ENCODE measurements around the gene VSNL1. TPM values are rescaled to one million over a fixed set of nuclear protein-coding genes. Genes with fewer than 3 reads are reported as not detected.

Gene VSNL1
- total RNA-seq, 4 donors from 2014 or later = not detected

DNA sequence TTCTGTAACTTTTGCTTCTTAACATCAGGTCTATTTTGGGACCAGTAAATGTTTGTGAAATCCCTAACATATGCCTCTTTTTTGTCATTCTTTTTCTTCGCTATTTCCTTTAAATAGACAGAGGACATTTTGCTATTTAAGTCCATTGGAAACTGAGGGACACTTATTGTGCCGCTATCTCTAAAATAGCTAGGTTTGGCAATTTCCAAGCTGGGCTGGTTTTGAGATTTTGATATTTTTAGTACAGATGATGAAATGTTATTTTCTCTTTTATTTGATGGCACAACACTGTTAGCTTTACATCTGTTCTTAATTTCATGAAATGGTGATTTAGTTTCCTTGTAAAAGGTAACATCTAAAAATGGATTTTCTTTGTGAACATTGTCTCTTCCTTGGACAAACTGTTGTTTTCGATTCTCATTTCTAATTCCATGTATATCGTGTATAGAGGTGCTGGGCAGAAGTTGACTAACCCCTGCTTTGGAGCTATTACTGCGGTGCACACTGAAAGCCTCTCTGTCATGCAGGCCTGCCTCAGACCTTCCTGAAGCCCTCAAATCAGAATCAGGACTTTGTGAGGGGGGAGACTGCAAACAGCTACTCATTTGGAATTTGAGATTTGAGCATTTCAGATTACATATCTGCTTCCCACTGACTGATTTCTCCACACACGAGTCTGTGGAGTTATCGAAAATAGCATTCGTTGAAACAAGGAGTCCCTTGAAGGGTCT, 22.9 kb upstream of the VSNL1 start:
- no peaks in the 10 kb centered on the region for H3K27me3 ChIP-seq
- H3K27ac ChIP-seq = peak overlapping the region in 1 of 4 donors; percentile 47
- H3K9me3 ChIP-seq = no peaks in the 10 kb centered on the region

GRCh38 chr2:17518212-17519154, 22.0 kb upstream of the VSNL1 start, which contains the start of gene RAD51AP2:
TSS of gene RAD51AP2 (minus strand) at chr2:17518440. CDS start at chr2:17518415, 25 bp downstream.
- Histone ChIP-seq H3K4me1 (peaks cover 0 to 9% (median 0%) of the 10 kb centered on the region in 4 donors), H3K27me3 (no peaks in the 10 kb centered on the region), H3K4me3 (peak within 1 kb of the TSS; percentile 28 to 46 (median 36)), H3K27ac (peak within 1 kb of the TSS in 1 of 4 donors; percentile 47), H3K9me3 (no peaks in the 10 kb centered on the region), H3K36me3 (no peaks in the 10 kb centered on the region)
- TF ChIP-seq POLR2A (IDR thresholded peaks at IDR 0.05) = no peak
- TF ChIP-seq, protein P1, sequence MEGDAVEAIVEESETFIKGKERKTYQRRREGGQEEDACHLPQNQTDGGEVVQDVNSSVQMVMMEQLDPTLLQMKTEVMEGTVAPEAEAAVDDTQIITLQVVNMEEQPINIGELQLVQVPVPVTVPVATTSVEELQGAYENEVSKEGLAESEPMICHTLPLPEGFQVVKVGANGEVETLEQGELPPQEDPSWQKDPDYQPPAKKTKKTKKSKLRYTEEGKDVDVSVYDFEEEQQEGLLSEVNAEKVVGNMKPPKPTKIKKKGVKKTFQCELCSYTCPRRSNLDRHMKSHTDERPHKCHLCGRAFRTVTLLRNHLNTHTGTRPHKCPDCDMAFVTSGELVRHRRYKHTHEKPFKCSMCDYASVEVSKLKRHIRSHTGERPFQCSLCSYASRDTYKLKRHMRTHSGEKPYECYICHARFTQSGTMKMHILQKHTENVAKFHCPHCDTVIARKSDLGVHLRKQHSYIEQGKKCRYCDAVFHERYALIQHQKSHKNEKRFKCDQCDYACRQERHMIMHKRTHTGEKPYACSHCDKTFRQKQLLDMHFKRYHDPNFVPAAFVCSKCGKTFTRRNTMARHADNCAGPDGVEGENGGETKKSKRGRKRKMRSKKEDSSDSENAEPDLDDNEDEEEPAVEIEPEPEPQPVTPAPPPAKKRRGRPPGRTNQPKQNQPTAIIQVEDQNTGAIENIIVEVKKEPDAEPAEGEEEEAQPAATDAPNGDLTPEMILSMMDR (IDR thresholded peaks at IDR 0.05) = no peak
- peak; percentile 58 to 76 (median 72) for DNase-seq

More for the DNA sequence above, 22.9 kb upstream of the VSNL1 start:
- Histone ChIP-seq H3K4me1 (peaks cover 0 to 9% (median 0%) of the 10 kb centered on the region in 4 donors), H3K36me3 (no peaks in the 10 kb centered on the region), H3K4me3 (peak overlapping the region; percentile 28 to 46 (median 36))
- no peak for DNase-seq
- TF ChIP-seq, protein P1 (IDR thresholded peaks at IDR 0.05) = no peak
- TF ChIP-seq POLR2A (IDR thresholded peaks at IDR 0.05) = no peak

DNA sequence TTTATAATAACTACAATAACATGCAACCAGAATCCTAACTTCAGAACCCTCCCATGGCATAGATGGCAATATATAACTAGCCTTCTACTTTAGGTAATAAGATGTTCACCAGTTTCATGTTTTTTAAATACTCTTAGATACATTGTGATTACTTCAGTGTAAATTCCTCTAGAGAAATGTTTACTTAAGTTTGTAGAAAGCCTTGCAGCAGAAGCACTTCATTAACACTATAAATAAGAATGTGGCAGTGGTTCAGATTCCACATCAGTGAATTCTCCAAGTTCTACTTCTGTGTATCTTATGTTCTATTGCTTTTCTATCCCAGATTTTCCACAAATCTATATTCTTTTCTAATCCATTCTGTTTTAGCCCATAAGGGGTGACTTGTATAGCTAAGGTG, 21.0 kb upstream of the VSNL1 start:
- Histone ChIP-seq H3K27ac (no peak overlapping the region), H3K4me1 (peaks cover 0 to 9% (median 0%) of the 10 kb centered on the region in 4 donors), H3K27me3 (no peaks in the 10 kb centered on the region), H3K9me3 (no peaks in the 10 kb centered on the region), H3K4me3 (no peak overlapping the region), H3K36me3 (no peaks in the 10 kb centered on the region)
- no peak for DNase-seq
- TF ChIP-seq, protein P1 (IDR thresholded peaks at IDR 0.05) = no peak
- TF ChIP-seq POLR2A (IDR thresholded peaks at IDR 0.05) = no peak

DNA sequence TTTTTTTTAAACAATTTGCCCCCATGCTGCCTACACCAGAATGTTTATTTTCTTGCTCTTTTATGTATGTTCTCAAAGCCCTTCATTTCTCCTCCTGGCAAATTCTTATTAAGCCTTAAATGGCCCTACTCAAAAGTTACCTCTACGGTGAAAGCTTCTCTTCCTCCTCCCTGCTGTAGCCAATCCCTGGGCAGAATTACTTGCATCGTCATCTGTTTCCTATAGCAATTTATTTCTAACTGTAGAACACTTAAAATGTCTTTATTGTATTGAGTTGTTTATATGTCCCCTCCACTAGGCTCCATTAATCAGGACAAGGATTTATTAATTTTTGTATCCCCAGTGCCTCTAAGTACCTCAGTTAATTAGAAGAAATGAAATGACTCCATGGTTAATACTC, 19.7 kb upstream of the VSNL1 start:
- Histone ChIP-seq H3K4me3 (no peak overlapping the region), H3K4me1 (peaks cover 0 to 9% (median 0%) of the 10 kb centered on the region in 4 donors), H3K36me3 (no peaks in the 10 kb centered on the region), H3K27ac (no peak overlapping the region), H3K9me3 (no peaks in the 10 kb centered on the region), H3K27me3 (no peaks in the 10 kb centered on the region)
- no peak for TF ChIP-seq POLR2A (IDR thresholded peaks at IDR 0.05)
- TF ChIP-seq, protein P1 (IDR thresholded peaks at IDR 0.05) = no peak
- DNase-seq = no peak

DNA sequence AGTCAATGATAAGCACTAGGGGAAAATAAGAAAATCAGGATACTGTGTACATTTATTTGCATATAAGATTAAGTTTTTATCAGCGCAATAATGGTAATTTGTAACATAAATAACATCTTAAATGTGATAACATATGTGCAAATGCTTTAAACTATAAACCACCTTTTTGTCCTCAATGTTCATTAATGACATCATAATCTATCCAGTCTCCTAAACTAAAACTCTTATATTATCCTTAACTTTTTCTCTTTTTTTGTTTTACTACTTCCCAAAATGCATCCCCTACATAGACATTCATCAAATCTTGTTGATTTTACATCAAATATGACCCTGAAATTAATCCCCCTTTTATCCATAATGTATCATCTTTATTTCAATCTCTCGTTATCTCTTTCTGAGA, 18.9 kb upstream of the VSNL1 start:
- H3K27me3 ChIP-seq = no peaks in the 10 kb centered on the region
- H3K27ac ChIP-seq = no peak overlapping the region
- DNase-seq = no peak
- H3K4me3 ChIP-seq = no peak overlapping the region
- no peaks in the 10 kb centered on the region for H3K9me3 ChIP-seq
- no peaks in the 10 kb centered on the region for H3K36me3 ChIP-seq
- H3K4me1 ChIP-seq = peaks cover 0 to 9% (median 0%) of the 10 kb centered on the region in 4 donors
- TF ChIP-seq, protein P1 (IDR thresholded peaks at IDR 0.05) = no peak
- no peak for TF ChIP-seq POLR2A (IDR thresholded peaks at IDR 0.05)
